Measurements from ENCODE around the gene LMNB1. TPM values are rescaled to one million over a fixed set of nuclear protein-coding genes. Genes with fewer than 3 reads are reported as not detected.
A peak's percentile ranks its signal among the peaks of the same experiment; 100 is the strongest.

Gene LMNB1
- total and polyA plus RNA-seq, 2 experiments from 2014 or later = 20.1 to 269 TPM

- H3K4me1 Mint-ChIP-seq = peaks cover 11% of the 10 kb centered on the region
- no peaks in the 10 kb centered on the region for H3K36me3 Mint-ChIP-seq (ENCODE audit: low read depth)
- H3K9me3 Mint-ChIP-seq = no peaks in the 10 kb centered on the region
- Histone ChIP-seq H3K27ac (ENCODE audit: low read depth) (no peak overlapping the region), H3K4me1 (ENCODE audit: insufficient read depth) (peaks cover 11% of the 10 kb centered on the region), H3F3A (replicated peaks; ENCODE audit: low read depth) (0 out of 2 replicates have a peak, but pooled peaks cover 2% of the 10 kb centered on the region), H3K4me3 (no peak overlapping the region), H3K4me2 (no peak overlapping the region), H3K79me2 (replicated peaks; ENCODE audit: insufficient read depth) (no peaks in the 10 kb centered on the region), H2AFZ (0 out of 2 replicates have a peak overlapping the region, but pooled peaks have one; percentile 52), H3K36me3 (ENCODE audit: insufficient read depth) (no peaks in the 10 kb centered on the region), H3K9me2 (ENCODE audit: insufficient read depth) (no peaks in the 10 kb centered on the region), H4K20me1 (replicated peaks; ENCODE audit: insufficient read depth) (no peaks in the 10 kb centered on the region), H3K27me3 (ENCODE audit: insufficient read depth) (no peaks in the 10 kb centered on the region)
- H3K4me3 Mint-ChIP-seq = no peak overlapping the region
- TF ChIP-seq STAT1 (IDR thresholded peaks at IDR 0.05; ENCODE audit: unreplicated experiment) (no peak), ZNF114 (CRISPR knock-in tag; IDR thresholded peaks at IDR 0.05) (no peak), ETS1 (IDR thresholded peaks at IDR 0.05) (no peak), NANOG (IDR thresholded peaks at IDR 0.05; ENCODE audit: borderline replicate concordance) (no peak)
- ATAC-seq = no peak
- DNase-seq (ENCODE audit: low spot score) = no peak
- H3K27ac Mint-ChIP-seq = no peak overlapping the region
- peaks cover 6% of the 10 kb centered on the region for H3K27me3 Mint-ChIP-seq (ENCODE audit: insufficient read depth, low read depth, poor library complexity)
These were observed 21.3 kb upstream of the LMNB1 start for GRCh38 chr5:126755593-126755992.

GRCh38 chr5:126757713-126758357 lies 19.1 kb upstream of the LMNB1 start:
- H3K27ac ChIP-seq (ENCODE audit: low read depth) = no peak overlapping the region
- no peak for TF ChIP-seq JUNB (IDR thresholded peaks at IDR 0.05; ENCODE audit: unreplicated experiment)
- TF ChIP-seq ZNF331 (CRISPR knock-in tag; IDR thresholded peaks at IDR 0.05; ENCODE audit: low read depth) = no peak
- no peak for TF ChIP-seq ETS1 (IDR thresholded peaks at IDR 0.05)
- H3K4me2 ChIP-seq = no peak overlapping the region
- H3F3A ChIP-seq (replicated peaks; ENCODE audit: low read depth) = no peaks in the 10 kb centered on the region
- Mint-ChIP-seq H3K27ac (no peak overlapping the region), H3K4me3 (no peak overlapping the region), H3K4me1 (peaks cover 8% of the 10 kb centered on the region), H3K27me3 (ENCODE audit: insufficient read depth, low read depth, poor library complexity) (peaks cover 6% of the 10 kb centered on the region), H3K9me3 (no peaks in the 10 kb centered on the region), H3K36me3 (ENCODE audit: low read depth) (no peaks in the 10 kb centered on the region)
- no peaks in the 10 kb centered on the region for H4K20me1 ChIP-seq (replicated peaks; ENCODE audit: insufficient read depth)
- no peaks in the 10 kb centered on the region for H3K36me3 ChIP-seq (ENCODE audit: insufficient read depth)
- DNase-seq (ENCODE audit: low spot score) (no peak), ATAC-seq (no peak)
- no peaks in the 10 kb centered on the region for H3K27me3 ChIP-seq (ENCODE audit: insufficient read depth)
- H3K4me3 ChIP-seq = no peak overlapping the region
- peaks cover 8% of the 10 kb centered on the region for H3K4me1 ChIP-seq (ENCODE audit: insufficient read depth)
- peak overlapping the region; percentile 57 for H2AFZ ChIP-seq
- H3K79me2 ChIP-seq (replicated peaks; ENCODE audit: insufficient read depth) = no peaks in the 10 kb centered on the region
- H3K9me2 ChIP-seq (ENCODE audit: insufficient read depth) = no peaks in the 10 kb centered on the region

- ATAC-seq = no peak
- peaks cover 3% of the 10 kb centered on the region; the same call in 2 of the 3 replicates for H3K4me1 Mint-ChIP-seq
- TF ChIP-seq EZH2 (IDR thresholded peaks at IDR 0.05; ENCODE audit: low read depth, unreplicated experiment) = no peak
- no peak for TF ChIP-seq JUNB (IDR thresholded peaks at IDR 0.05; ENCODE audit: unreplicated experiment)
- TF ChIP-seq, protein P1, sequence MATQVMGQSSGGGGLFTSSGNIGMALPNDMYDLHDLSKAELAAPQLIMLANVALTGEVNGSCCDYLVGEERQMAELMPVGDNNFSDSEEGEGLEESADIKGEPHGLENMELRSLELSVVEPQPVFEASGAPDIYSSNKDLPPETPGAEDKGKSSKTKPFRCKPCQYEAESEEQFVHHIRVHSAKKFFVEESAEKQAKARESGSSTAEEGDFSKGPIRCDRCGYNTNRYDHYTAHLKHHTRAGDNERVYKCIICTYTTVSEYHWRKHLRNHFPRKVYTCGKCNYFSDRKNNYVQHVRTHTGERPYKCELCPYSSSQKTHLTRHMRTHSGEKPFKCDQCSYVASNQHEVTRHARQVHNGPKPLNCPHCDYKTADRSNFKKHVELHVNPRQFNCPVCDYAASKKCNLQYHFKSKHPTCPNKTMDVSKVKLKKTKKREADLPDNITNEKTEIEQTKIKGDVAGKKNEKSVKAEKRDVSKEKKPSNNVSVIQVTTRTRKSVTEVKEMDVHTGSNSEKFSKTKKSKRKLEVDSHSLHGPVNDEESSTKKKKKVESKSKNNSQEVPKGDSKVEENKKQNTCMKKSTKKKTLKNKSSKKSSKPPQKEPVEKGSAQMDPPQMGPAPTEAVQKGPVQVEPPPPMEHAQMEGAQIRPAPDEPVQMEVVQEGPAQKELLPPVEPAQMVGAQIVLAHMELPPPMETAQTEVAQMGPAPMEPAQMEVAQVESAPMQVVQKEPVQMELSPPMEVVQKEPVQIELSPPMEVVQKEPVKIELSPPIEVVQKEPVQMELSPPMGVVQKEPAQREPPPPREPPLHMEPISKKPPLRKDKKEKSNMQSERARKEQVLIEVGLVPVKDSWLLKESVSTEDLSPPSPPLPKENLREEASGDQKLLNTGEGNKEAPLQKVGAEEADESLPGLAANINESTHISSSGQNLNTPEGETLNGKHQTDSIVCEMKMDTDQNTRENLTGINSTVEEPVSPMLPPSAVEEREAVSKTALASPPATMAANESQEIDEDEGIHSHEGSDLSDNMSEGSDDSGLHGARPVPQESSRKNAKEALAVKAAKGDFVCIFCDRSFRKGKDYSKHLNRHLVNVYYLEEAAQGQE (IDR thresholded peaks at IDR 0.05; ENCODE audit: unreplicated experiment) = no peak
- no peak for TF ChIP-seq EZH2phosphoT487 (IDR thresholded peaks at IDR 0.05; ENCODE audit: unreplicated experiment)
- no peak for TF ChIP-seq ZNF114 (CRISPR knock-in tag; IDR thresholded peaks at IDR 0.05)
- no peak for TF ChIP-seq ETS1 (IDR thresholded peaks at IDR 0.05)
- TF ChIP-seq STAT1 (IDR thresholded peaks at IDR 0.05; ENCODE audit: unreplicated experiment) = no peak
- TF ChIP-seq CREB1 (CRISPR knock-in tag; IDR thresholded peaks at IDR 0.05; ENCODE audit: low read depth) = no peak
- no peak for TF ChIP-seq ZNF331 (CRISPR knock-in tag; IDR thresholded peaks at IDR 0.05; ENCODE audit: low read depth)
These were observed 13.6 kb upstream of the LMNB1 start for GRCh38 chr5:126763371-126763770.

More at GRCh38 chr5:126763371-126763770, 13.6 kb upstream of the LMNB1 start:
- no peak for DNase-seq (ENCODE audit: low spot score)
- no peaks in the 10 kb centered on the region for H3K79me2 ChIP-seq (replicated peaks; ENCODE audit: insufficient read depth)
- no peaks in the 10 kb centered on the region for H3F3A ChIP-seq (replicated peaks; ENCODE audit: low read depth)
- Mint-ChIP-seq H3K36me3 (ENCODE audit: low read depth) (no peaks in the 10 kb centered on the region), H3K4me3 (no peak overlapping the region), H3K9me3 (no peaks in the 10 kb centered on the region; the same call in 2 of the 3 replicates), H3K27ac (no peak overlapping the region), H3K27me3 (ENCODE audit: insufficient read depth, low read depth, poor library complexity) (peaks cover 5% of the 10 kb centered on the region)
- no peak overlapping the region for H3K4me2 ChIP-seq
- H3K4me1 ChIP-seq (ENCODE audit: insufficient read depth) = peaks cover 4% of the 10 kb centered on the region
- no peaks in the 10 kb centered on the region for H3K36me3 ChIP-seq (ENCODE audit: insufficient read depth)
- no peaks in the 10 kb centered on the region for H3K27me3 ChIP-seq (ENCODE audit: insufficient read depth)
- H3K4me3 ChIP-seq = no peak overlapping the region
- no peaks in the 10 kb centered on the region for H3K9me2 ChIP-seq (ENCODE audit: insufficient read depth)
- H2AFZ ChIP-seq = no peak overlapping the region
- H4K20me1 ChIP-seq (replicated peaks; ENCODE audit: insufficient read depth) = no peaks in the 10 kb centered on the region
- no peak overlapping the region for H3K27ac ChIP-seq (ENCODE audit: low read depth)

All from GM23338 (cell line).